Measurements from ENCODE around the gene CAPN9.

The CAPN9 gene

DNA sequence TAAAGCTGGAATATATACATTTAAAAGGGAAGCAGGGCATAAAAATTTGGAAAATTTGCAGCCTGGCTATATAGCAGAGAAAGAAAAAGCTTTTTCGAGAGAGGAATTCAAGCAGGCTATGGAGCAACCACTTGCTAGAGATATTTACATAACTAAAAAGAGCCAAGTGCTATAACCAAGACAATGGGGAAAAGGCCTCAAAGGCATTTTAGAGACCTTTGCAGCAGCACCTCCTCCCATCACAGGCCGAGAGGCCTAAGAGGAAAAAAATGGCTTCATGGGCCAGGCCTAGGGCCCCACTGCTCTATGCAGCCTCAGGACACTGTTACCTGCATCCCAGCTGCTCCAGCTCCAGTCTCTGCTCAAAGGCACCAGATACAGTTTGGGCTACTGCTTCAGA lies 37.0 kb downstream of the CAPN9 start:
- no peaks in the 10 kb centered on the region for H3K36me3 Mint-ChIP-seq (ENCODE audit: low read depth)
- no peaks in the 10 kb centered on the region for H3K4me1 Mint-ChIP-seq
- H3K4me3 Mint-ChIP-seq = no peak overlapping the region
- H3K9me3 Mint-ChIP-seq = no peaks in the 10 kb centered on the region
- no peak for DNase-seq
- peaks cover 23% of the 10 kb centered on the region for H3K27me3 Mint-ChIP-seq (ENCODE audit: low read depth, poor library complexity)
- no peak overlapping the region for H3K27ac Mint-ChIP-seq
- TF ChIP-seq, protein P1, sequence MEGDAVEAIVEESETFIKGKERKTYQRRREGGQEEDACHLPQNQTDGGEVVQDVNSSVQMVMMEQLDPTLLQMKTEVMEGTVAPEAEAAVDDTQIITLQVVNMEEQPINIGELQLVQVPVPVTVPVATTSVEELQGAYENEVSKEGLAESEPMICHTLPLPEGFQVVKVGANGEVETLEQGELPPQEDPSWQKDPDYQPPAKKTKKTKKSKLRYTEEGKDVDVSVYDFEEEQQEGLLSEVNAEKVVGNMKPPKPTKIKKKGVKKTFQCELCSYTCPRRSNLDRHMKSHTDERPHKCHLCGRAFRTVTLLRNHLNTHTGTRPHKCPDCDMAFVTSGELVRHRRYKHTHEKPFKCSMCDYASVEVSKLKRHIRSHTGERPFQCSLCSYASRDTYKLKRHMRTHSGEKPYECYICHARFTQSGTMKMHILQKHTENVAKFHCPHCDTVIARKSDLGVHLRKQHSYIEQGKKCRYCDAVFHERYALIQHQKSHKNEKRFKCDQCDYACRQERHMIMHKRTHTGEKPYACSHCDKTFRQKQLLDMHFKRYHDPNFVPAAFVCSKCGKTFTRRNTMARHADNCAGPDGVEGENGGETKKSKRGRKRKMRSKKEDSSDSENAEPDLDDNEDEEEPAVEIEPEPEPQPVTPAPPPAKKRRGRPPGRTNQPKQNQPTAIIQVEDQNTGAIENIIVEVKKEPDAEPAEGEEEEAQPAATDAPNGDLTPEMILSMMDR (IDR thresholded peaks at IDR 0.05) = no peak

DNA sequence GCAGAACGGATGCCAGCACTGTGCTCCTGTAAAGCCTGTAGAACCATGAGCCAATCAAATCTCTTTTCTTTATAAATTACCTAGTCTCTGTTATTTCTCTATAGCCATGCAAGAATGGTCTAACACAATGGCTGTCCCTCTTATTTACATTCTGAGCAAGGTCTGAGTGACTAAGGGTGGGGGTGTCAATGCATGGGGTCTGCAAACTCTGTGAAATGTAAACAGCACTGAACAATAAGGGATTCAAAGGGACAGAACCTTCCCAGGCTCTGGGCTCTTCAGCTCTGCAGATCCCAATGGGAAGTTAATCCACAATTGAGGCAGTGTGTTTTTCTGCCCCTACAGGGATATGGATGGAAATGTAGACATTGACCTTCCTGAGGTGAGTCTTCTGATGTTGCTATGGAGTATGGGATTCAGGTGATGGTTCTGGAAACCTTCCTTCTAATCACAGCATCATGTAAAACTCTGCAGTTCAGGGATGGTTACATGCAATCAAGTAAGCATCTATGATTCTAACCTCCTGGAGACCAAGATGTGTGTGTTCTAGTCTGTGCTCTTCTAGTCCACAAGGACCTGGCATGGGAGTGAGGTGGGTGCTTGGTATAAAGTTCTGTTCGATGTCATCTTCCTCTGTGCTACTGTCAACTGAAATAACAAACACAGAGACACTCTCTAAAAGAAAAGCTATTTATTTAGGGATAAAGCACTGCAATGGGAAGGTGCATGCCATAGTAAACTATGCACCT lies 38.6 kb downstream of the CAPN9 start:
- H3K4me1 Mint-ChIP-seq = no peaks in the 10 kb centered on the region
- no peaks in the 10 kb centered on the region for H3K9me3 Mint-ChIP-seq
- no peak for DNase-seq
- TF ChIP-seq, protein P1 (IDR thresholded peaks at IDR 0.05) = no peak
- no peaks in the 10 kb centered on the region for H3K36me3 Mint-ChIP-seq (ENCODE audit: low read depth)
- no peak overlapping the region for H3K27ac Mint-ChIP-seq
- H3K27me3 Mint-ChIP-seq (ENCODE audit: low read depth, poor library complexity) = peaks cover 23% of the 10 kb centered on the region
- no peak overlapping the region for H3K4me3 Mint-ChIP-seq

DNA sequence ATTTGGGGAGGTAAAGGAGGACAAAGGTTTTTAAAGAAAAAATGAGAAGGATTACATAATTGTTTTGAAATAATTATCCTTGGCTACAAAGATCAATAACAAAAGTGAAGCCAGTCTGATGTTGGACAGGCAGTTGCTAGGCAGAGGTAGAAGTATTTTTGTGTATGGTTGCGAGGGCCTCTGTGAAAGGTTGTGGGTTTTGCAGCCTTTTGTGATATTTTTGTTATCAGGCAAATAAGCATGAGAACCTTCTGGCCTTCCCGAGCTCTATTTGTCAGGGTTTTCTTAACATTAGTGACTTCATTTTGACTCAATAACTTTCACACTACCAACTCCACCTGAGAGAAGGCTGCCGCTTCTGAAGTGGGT lies 39.2 kb downstream of the CAPN9 start:
- no peaks in the 10 kb centered on the region for H3K9me3 Mint-ChIP-seq
- H3K4me1 Mint-ChIP-seq = no peaks in the 10 kb centered on the region
- H3K27me3 Mint-ChIP-seq (ENCODE audit: low read depth, poor library complexity) = peaks cover 28% of the 10 kb centered on the region
- TF ChIP-seq, protein P1 (IDR thresholded peaks at IDR 0.05) = no peak
- H3K27ac Mint-ChIP-seq = no peak overlapping the region
- DNase-seq = no peak
- H3K36me3 Mint-ChIP-seq (ENCODE audit: low read depth) = no peaks in the 10 kb centered on the region
- H3K4me3 Mint-ChIP-seq = no peak overlapping the region

DNA sequence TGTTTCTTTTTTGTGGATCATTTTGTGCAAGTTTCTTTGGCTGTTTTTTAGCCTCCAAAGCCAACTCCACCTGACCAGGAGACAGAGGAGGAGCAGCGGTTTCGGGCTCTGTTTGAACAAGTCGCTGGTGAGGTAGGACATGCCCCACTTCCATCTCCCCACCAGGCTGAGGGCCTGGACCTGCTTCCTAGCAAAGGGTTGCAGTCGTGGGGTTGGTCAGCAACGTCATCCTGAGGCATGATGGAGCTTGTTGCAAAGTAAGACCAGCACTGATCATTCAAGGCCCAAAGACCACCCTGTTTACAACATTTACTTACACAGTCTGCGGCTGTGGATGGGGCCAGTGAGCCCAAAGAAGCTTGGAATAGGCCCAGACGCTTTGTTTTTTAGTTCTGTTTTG lies 40.3 kb downstream of the CAPN9 start:
- DNase-seq = no peak
- Mint-ChIP-seq H3K27me3 (ENCODE audit: low read depth, poor library complexity) (peaks cover 29% of the 10 kb centered on the region), H3K4me1 (no peaks in the 10 kb centered on the region), H3K27ac (no peak overlapping the region), H3K9me3 (no peaks in the 10 kb centered on the region), H3K4me3 (no peak overlapping the region), H3K36me3 (ENCODE audit: low read depth) (no peaks in the 10 kb centered on the region)
- TF ChIP-seq, protein P1 (IDR thresholded peaks at IDR 0.05) = no peak

DNA sequence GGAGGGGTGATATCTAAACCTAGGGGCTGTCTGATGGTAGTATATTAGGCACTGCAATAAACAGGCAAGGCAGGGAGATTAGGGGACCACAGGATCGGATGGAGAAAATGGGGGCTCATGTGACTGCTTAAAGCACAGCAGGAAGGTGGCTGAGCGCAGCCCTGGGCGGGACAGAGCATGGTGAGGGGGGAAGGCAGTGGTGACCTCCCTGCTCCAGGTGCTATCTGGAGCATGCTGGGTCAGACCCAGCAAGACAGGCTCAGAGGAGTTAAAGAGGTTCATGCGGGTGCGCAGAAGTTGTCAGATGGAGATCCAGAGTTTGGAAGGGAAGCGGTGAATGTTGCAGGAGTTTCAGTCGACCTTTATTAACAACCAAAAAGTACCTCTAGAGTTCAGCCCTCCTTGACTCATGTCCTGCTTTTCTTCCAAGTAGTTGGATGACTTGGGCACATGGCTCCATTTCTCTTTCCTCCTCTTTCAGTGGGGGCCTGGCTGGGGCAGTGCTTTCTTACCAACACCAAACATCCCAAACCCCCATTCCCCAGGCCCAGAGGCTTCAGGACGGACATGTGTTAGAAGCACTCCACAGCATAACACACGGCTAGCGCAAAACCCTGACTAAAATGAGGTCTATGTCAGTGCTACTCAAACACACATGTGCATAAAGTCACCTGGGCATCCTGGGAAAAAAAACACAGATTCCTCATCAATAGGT lies 41.5 kb downstream of the CAPN9 start:
- Mint-ChIP-seq H3K27ac (no peak overlapping the region), H3K9me3 (no peaks in the 10 kb centered on the region), H3K4me1 (no peaks in the 10 kb centered on the region), H3K27me3 (ENCODE audit: low read depth, poor library complexity) (peaks cover 26% of the 10 kb centered on the region), H3K4me3 (no peak overlapping the region), H3K36me3 (ENCODE audit: low read depth) (no peaks in the 10 kb centered on the region)
- no peak for DNase-seq
- TF ChIP-seq, protein P1 (IDR thresholded peaks at IDR 0.05) = no peak

DNA sequence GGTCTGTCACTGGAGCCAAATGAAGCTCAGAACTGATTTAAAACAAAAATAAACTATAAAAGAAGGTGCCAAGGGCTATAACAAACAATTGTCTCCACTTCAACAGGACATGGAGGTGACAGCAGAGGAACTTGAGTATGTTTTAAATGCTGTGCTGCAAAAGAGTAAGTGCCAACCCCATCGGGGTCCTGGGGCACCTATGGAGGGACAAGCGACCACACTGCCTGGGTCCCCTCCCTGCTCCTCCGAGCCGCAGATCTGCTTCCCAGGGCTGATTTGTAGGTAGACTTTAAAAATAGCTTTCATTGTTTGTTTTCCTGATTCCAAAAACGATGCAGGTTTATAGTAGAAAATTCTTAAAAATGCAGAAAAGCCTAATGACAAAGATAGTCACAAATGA lies 42.8 kb downstream of the CAPN9 start:
- no peak overlapping the region for H3K27ac Mint-ChIP-seq
- H3K4me3 Mint-ChIP-seq = no peak overlapping the region
- no peaks in the 10 kb centered on the region for H3K9me3 Mint-ChIP-seq
- peaks cover 26% of the 10 kb centered on the region for H3K27me3 Mint-ChIP-seq (ENCODE audit: low read depth, poor library complexity)
- TF ChIP-seq, protein P1 (IDR thresholded peaks at IDR 0.05) = no peak
- no peaks in the 10 kb centered on the region for H3K36me3 Mint-ChIP-seq (ENCODE audit: low read depth)
- no peak for DNase-seq
- no peaks in the 10 kb centered on the region for H3K4me1 Mint-ChIP-seq

Data from nephron progenitor cell (in vitro differentiated cells).